KOPT-K1 (cell line): ENCODE results near the gene MOB3B.

ENCODE experiments used
- H3K27ac ChIP-seq: fragments of 200-600 bp; sonication (generic); 2 replicates; pipeline ENCODE4 v1.5.1; 2016; ENCODE audit warnings: antibody characterized with exemption, mild to moderate bottlenecking, low read depth, low read length; ENCODE audit not compliant: poor library complexity, severe bottlenecking
- H3K36me3 ChIP-seq: fragments of 200-600 bp; sonication (generic); 2 replicates; pipeline ENCODE4 v1.5.1; 2017; ENCODE audit warnings: antibody characterized with exemption, mild to moderate bottlenecking, low read length, moderate library complexity; ENCODE audit not compliant: insufficient read depth
- H3K9me3 ChIP-seq: fragments of 200-600 bp; sonication (generic); 2 replicates; pipeline ENCODE4 v1.5.1; 2017; ENCODE audit warnings: antibody characterized with exemption, low read length, mild to moderate bottlenecking; ENCODE audit not compliant: insufficient read depth, poor library complexity, severe bottlenecking

The MOB3B gene

GRCh38 chr9:27311184-27311583, 218.4 kb downstream of the MOB3B start:
- Histone ChIP-seq H3K9me3 (no peaks in the 10 kb centered on the region), H3K27ac (no peak overlapping the region), H3K36me3 (no peaks in the 10 kb centered on the region)

DNA sequence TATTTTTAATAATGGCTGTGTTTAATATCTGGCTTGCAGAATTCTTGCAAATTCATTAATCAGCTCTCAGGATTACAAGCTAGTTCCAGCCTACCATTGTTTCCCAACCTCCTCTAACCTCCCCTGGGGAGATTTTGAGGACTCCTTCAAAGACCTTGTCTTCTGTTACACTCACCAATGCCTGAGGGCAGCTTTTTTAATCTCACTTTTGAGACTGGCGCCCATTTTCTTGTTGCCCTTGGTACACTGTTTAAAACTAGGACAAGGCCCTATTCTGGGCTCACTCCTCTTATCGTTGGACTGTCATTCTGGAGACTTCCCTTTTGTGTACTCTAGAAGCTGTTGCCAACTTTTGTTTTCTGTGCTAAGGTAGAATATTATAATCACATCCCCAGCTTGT, 219.0 kb downstream of the MOB3B start:
- Histone ChIP-seq H3K27ac (no peak overlapping the region), H3K36me3 (no peaks in the 10 kb centered on the region), H3K9me3 (no peaks in the 10 kb centered on the region)

- Histone ChIP-seq H3K36me3 (no peaks in the 10 kb centered on the region), H3K27ac (no peak overlapping the region), H3K9me3 (no peaks in the 10 kb centered on the region)
These were observed 220.8 kb downstream of the MOB3B start for GRCh38 chr9:27308691-27309390.

GRCh38 chr9:27304521-27304920, 225.1 kb downstream of the MOB3B start:
- Histone ChIP-seq H3K9me3 (no peaks in the 10 kb centered on the region), H3K36me3 (no peaks in the 10 kb centered on the region), H3K27ac (no peak overlapping the region)

GRCh38 chr9:27303219-27303618, 226.4 kb downstream of the MOB3B start:
- no peaks in the 10 kb centered on the region for H3K9me3 ChIP-seq
- no peak overlapping the region for H3K27ac ChIP-seq
- no peaks in the 10 kb centered on the region for H3K36me3 ChIP-seq

GRCh38 chr9:27297050-27297449, 232.6 kb downstream of the MOB3B start, which contains the start of gene EQTN:
Gene EQTN (minus strand): TSS chr9:27297150. CDS start chr9:27297055, 95 bp downstream.
- no peak within 1 kb of the TSS for H3K27ac ChIP-seq
- no peaks in the 10 kb centered on the region for H3K36me3 ChIP-seq
- H3K9me3 ChIP-seq = no peaks in the 10 kb centered on the region

DNA sequence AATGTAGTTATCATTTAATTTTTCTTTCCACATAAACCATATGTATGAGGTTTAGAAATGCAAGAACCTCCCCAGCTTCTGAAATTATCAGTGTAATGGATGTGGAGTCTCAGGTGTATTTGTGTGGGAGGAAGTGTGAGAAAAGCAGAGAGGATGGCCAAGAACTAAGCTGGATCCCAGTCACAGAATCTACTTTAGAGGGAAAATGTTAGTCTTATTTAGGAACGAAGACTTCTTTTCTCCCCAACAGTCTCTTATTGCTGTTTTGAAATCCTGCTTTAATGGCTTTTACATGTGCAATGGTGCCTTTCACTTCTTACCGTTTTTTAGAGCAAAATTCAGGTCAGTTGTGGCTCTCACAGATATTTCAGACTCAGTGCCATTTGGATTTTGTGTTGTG, 235.6 kb downstream of the MOB3B start:
- Histone ChIP-seq H3K9me3 (no peaks in the 10 kb centered on the region), H3K36me3 (no peaks in the 10 kb centered on the region), H3K27ac (no peak overlapping the region)

DNA sequence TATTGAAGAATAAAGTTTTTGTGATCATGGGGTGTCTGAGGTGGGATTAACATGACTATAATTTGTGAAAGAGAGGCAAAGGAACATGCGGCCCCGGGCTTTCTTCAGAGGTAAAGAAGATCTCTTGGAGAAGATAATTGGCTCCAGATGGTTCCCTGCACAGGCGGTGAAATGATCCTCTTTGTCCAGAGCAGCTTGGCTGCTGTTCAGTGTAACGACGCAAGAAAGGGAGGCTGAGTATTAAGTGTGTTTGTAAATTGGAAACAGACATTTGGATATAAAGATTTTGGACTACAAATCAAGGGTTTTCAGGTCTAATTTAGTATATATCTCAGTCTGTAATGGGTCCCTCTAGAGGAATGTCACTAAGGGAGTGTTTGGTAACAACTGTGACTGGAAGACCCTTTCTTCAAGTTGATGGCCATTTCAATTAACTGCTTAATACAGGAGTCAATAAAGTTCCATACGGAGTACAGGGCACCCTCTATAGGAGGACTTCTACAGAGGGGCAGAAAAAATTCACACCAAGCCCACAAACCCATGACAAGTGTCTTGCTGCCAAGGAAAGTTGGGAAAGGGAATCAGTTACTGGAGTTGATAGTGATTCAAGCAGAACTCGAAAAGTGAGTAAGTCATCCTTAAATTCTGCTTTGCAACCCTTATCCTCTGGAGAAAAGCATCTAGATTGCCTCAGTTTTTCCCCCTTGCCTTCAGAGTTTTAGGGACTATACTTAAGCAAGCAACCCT, 236.8 kb downstream of the MOB3B start:
- H3K36me3 ChIP-seq = no peaks in the 10 kb centered on the region
- H3K9me3 ChIP-seq = no peaks in the 10 kb centered on the region
- no peak overlapping the region for H3K27ac ChIP-seq

GRCh38 chr9:27291292-27291691, 238.3 kb downstream of the MOB3B start:
- Histone ChIP-seq H3K27ac (no peak overlapping the region), H3K36me3 (no peaks in the 10 kb centered on the region), H3K9me3 (no peaks in the 10 kb centered on the region)

DNA sequence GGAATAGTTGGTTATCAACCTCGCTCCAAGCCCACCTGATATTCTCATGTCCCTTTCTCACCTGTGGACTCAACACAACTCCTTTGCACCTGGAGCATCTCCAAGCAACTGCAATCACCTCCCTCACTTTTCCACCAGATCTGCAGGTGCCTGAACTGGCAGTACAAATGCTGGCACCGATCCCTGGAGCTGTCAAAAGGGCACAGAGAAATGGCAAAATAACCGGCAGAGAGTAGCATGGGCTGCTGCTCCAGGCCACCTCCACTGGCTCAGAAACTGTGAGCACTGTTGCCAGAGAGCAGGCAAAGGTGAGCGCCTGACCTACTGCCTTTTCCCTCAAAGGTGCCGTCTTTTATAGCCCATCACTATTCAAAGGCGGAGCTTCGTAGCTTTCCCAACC, 247.3 kb downstream of the MOB3B start:
- no peaks in the 10 kb centered on the region for H3K9me3 ChIP-seq
- H3K27ac ChIP-seq = no peak overlapping the region

GRCh38 chr9:27280860-27281259, 248.8 kb downstream of the MOB3B start:
- Histone ChIP-seq H3K9me3 (no peaks in the 10 kb centered on the region), H3K27ac (no peak overlapping the region), H3K36me3 (no peaks in the 10 kb centered on the region)

More for the DNA sequence above, 247.3 kb downstream of the MOB3B start:
- no peaks in the 10 kb centered on the region for H3K36me3 ChIP-seq

GRCh38 chr9:27280249-27280648, 249.4 kb downstream of the MOB3B start:
- Histone ChIP-seq H3K27ac (no peak overlapping the region), H3K9me3 (no peaks in the 10 kb centered on the region)

GRCh38 chr9:27279611-27280010, 250.0 kb downstream of the MOB3B start:
- Histone ChIP-seq H3K36me3 (no peaks in the 10 kb centered on the region), H3K27ac (no peak overlapping the region), H3K9me3 (no peaks in the 10 kb centered on the region)

More at GRCh38 chr9:27280249-27280648, 249.4 kb downstream of the MOB3B start:
- no peaks in the 10 kb centered on the region for H3K36me3 ChIP-seq

GRCh38 chr9:27278374-27278773, 251.2 kb downstream of the MOB3B start:
- Histone ChIP-seq H3K27ac (no peak overlapping the region), H3K9me3 (no peaks in the 10 kb centered on the region), H3K36me3 (no peaks in the 10 kb centered on the region)

DNA sequence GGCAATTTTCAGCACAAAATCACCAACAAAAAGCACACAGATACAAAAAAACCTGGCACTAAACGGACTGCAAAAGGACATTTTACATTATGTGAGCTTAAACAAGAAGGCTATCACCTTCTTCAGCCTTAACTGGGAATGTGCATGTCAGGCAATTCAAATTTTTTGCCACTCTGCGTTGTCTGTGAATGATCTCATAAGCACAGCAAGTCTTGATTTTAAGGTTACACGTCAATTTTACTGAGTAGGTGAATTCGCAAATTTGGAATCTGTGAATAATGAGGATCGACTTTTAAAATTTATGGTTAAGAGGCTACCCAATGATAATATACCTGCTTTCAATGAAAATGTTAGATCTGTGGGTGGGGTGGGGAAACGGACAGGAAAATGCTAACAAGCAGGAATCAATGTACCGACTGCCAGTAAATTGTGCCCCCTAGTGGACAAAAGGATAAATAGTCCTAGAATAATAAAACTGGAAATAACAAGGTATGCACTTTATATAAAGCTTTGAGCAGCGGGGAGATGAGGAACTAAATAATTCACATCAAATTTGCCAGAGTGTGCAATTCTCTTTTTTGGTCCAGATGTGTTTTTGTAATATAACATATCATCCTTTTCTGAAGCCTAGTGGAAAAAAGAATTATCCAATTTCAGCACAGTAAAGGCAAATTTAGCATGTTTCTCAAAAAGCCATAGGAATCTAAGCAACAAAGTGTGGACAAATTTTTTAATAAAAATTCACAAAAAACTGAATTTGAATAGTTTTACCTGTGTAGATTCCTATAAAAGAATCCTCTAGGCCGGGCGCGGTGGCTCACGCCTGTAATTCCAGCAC, 253.2 kb downstream of the MOB3B start:
- H3K36me3 ChIP-seq = no peaks in the 10 kb centered on the region
- H3K9me3 ChIP-seq = no peaks in the 10 kb centered on the region
- no peak overlapping the region for H3K27ac ChIP-seq
